Renal cortex interstitium (tissue), 11 donors: ENCODE data around the gene RHEX. TPM values are rescaled to one million over a fixed set of nuclear protein-coding genes. Genes with fewer than 3 reads are reported as not detected.

Experiments used
- DNase-seq, 11 donors: peaks; one replicate each; pipeline ENCODE4 v3.0.0-alpha.2; 2013; ENCODE audit warnings: low read depth in 9 of 11, low spot score in 4 of 11; ENCODE audit errors: extremely low read depth in 1 of 11
- polyA plus RNA-seq, 3 donors: library from polyadenylated mRNA; unstranded; fragments of 120-200 nt; gene quantifications; one replicate each; pipeline ENCODE4 v1.2.1, GENCODE V29; 2013; ENCODE audit not compliant: insufficient read length in 3 of 3

RHEX gene
- polyA plus RNA-seq, 3 donors = 2.9 to 4.5 (median 3.3) TPM

DNA sequence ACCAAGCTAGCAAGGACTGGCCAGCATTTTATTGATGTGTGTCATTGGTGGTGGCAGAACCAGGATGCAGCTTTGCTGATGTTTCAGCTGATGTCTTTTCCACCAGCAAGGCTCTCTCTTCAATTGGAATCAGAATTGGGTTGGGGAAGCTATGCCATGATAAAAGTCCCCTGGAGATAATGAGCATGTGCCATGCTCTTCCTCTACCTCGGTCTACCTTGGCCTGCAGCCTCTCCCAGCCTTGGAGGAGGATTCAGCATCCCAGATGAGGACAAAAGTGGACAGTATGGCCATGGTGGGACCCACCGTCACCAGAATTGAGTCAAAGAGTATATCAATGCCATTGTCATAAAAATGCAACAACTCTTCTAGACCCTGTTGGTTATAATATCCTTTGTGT, 55.7 kb downstream of the RHEX start:
- no peak for DNase-seq

GRCh38 chr1:206109718-206110117, 56.7 kb downstream of the RHEX start:
- DNase-seq = no peak

DNA sequence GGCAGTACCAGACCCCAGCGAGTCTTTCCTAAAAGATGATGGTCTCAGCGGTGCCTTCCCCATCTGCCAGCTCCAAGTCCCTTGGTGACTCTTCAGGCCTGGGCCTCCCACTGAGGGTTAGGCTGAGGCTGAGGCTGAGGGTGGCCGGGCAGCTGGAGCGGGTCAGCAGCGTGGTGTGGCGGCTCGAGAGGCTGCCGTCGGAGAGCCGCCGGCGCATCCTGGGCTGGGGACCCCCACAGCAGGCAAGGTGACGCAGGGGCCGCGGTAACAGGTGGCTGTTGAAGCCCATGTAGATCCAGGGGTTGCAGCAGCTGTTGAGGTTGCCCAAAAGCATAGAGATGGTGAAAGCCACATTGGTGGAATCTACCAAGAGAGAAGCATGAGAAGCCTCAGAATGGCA, 57.2 kb downstream of the RHEX start:
- no peak for DNase-seq

DNA sequence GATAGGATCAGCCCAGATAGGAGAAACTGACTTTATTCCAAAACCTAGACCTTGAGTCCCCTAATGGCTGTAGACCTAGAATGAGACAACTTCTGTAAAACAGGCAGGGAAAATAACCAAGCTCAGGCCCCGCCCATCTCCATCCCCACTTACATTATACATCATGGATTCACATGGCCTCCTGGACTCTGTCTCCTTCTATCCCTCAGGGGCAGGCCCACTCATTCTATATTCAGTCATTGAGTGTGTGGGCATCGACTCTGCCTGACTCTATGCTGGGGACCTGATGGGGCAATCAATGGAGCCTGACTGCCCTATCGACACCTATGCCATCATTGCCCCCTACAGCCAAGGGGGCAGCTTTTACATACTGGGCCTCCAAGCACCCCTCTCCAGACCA, 57.8 kb downstream of the RHEX start:
- DNase-seq = no peak

GRCh38 chr1:206111271-206111927, 58.4 kb downstream of the RHEX start:
- DNase-seq = no peak

DNA sequence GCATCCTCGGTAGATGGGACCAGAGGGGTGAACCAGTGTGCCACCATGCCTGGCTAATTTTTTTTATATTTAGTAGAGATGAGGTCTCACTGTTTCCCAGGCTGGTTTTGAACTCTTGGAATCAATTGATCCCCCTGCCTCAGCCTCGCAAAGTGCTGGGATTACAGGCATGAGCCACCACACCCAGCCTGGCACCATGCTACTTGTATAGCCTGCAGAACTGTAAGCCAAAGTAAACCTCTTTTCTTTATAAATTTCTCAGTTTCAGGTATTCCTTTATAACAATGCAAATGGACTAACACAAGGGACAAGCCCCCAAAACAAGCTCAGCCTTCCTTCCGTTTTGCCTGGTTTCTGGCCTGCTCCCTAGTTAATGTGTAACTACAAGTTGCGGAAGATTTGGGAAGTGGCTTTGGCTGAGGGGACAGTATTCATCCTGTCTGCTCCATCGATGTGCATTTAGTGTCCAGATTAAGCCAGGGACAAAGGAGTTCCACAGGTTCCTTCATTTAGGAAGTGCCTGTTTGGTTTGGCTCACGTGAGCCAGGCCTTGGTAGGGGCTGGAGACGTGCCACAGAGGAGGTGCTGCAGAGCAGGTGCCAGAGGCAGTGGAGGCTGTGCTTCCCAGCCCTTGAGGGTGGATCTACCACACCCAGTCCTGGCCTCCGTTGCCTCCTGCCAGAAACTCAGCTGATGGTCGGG, 59.8 kb downstream of the RHEX start:
- DNase-seq = no peak

DNA sequence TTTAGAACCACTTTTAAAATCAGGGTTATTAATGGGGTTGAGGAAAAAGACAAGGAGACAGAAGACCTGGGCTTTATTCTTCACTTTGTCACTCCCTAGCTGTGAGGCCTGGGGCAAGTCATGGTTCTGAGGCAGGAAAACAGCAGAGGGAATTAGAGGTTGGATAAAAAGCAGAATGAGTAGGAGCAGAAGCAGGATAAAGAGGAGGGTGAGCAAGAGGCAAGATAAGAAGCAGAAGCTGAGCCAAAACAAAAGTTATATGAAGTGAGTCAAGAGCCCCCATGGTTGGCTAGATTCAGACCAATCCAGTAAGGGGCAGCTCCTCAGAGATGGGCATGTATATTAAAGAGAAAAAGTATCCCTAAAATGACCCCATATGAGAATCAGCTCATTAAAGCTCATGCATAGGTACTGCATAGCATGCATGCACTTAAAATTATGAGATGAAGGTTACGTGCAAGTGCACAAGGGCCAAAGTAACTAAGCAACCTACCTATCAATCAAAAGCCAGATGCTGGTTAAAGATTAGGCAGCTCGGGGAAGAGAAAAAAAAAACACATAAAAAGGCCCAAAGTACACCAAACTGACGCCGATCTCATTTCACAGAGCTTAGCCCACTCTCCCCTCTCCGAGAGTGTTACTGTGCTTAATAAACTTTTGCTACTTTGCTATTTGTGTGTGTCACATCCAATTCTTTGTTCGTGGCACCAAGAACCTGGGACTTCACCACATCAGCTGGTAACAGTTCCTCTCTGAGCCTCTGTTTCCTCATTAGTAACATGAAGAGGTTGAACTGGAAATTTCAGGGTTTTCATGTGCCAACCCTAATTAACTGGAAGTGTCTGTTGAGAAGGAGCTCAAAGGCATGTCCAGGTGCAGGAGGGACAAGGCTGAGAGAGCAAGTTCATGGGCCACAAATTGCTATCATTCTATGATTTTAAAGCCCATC, 62.0 kb downstream of the RHEX start:
- DNase-seq = no peak

DNA sequence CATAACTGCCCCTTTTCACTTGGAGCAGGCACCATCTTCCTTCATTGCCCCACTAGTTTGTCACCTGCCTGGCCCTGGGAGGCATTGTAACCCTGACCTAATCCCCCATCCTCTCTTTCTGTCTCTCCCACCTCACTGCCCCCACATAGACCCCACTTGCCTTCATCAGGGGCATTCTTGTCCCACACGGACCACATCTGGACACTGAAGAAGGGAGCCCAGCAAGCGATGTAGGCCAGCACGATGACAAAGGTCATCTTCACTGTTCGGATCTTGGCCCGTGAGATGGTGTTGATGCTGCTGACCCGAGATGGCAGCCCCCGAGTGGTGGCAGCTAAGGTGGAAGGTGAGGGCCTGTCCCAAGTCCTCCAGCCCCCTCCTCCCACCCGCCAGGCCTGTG, 62.8 kb downstream of the RHEX start:
- no peak for DNase-seq

GRCh38 chr1:206116191-206116872, 63.4 kb downstream of the RHEX start:
- DNase-seq = no peak

- no peak for DNase-seq
Observed at GRCh38 chr1:206116873-206117150, 63.8 kb downstream of the RHEX start.

DNA sequence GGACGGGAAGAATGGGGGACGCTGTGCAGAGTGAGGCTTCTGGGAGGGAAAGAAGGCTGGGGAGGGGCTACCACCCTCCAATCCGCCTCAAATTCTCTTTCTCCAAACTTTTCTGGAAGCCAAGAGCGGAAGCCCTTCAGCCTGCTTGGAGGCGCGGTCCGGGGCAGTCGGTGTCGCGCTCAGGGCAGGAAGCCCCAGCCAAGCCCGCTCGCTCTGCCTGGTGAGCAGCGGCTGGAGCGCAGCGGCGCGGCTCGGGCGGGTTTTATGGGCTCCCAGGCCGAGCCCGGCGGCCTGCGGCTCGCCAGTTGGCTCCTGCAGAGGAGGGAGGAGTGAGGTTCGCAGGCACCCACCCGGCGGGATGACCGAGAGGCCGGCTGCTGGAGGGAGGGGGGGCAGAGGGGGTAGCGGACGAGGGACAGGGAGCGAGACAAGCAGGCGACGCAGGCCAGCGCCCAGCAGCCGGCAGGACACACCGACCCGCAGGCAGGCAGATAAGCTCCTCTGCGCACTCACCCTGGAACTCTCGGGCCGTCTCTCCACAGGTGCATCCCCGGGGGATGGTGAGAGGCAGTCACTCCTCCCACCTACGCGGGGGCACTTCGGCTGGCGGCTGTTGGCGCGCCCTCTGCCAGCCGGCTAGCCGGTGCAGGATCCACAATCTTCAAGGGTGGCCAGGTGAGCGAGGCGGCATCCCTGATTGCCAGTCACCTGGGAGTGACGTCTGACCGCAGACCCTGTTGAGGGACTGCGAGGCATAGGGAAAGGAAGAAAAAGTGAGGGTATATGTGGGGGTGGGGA, 64.4 kb downstream of the RHEX start, which contains the start of gene AVPR1B:
AVPR1B (minus strand) TSS at position 238 of the 798 bp plus-strand sequence. CDS start 498 bp downstream, outside the sequence.
- DNase-seq = peak in 9 of 11 donors; percentile 40 to 77 (median 65)

DNA sequence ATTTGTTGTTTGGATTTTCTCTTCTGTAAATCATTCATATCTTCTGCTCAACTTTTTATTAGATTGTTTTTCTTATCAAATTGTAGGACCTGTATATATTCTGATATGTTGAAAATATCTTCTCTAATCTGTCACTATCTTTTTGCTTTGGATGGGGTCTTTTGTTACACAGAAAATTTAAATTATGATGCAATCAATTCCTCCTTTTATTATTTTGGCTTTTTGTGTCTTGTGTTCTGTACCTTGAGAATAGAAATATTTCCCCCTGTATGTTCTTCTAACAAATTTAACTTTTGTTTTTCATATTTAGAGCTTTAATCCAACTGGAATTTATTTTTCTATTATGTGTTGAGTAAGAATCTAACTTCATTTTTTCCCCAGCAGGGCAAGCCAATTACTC, 67.4 kb downstream of the RHEX start:
- DNase-seq = no peak

- DNase-seq = no peak
Observed at GRCh38 chr1:206121269-206121668, 68.3 kb downstream of the RHEX start.

- no peak for DNase-seq
Observed at GRCh38 chr1:206122686-206123085, 69.7 kb downstream of the RHEX start.

GRCh38 chr1:206125346-206125745, 72.4 kb downstream of the RHEX start:
- no peak for DNase-seq

- DNase-seq = no peak
Observed at GRCh38 chr1:206127336-206127735, 74.4 kb downstream of the RHEX start.

DNA sequence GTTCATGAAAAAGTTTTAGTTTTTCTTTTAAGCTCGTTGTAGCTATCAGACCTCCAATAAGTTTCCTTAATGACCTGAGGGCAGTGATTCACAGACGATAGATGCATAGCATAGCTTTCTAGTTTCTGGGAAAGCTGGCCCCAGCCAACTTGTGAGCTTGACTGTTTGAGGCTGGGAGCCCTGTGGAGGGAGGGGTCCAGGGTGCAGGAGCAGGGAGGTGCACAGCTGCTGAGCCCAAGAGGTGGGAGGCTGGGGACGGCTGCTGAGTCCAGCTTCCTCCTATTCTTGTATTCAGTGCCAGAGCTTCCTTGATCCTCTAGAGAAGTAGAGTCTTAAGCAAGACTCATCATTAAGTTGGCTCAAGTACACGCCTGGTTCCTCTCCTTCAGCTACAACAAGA, 75.2 kb downstream of the RHEX start:
- no peak for DNase-seq

DNA sequence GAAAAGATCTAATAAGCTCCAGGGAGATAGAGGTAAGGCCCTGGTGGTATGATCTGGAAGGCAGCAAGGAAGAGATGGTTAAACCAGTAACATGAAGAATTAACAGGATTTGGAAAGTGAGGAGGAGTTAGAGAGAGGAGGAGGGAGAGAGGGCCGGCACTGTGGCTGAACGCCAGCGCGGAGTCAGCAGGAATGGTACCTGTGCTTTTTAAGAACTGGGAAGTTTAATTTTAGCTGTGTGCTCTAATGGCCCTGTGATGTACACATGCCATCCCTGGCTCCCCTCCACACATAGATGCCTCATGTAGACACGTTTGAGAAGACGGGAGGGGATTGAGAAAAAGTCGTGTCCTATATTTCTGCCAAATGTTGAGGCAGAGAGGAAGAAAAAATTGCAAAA, 78.1 kb downstream of the RHEX start:
- DNase-seq = no peak
